NCI-H2196 (cell line): ENCODE data around the gene TNS3.

Source experiments
- DNase-seq: peaks from one replicate; lab custom pipeline; 2025; ENCODE audit not compliant: unreplicated experiment; lab: John Stamatoyannopoulos, UW

Gene TNS3

GRCh38 chr7:47239931-47240421 is 341.9 kb downstream of the TNS3 start:
- no peak for DNase-seq

DNA sequence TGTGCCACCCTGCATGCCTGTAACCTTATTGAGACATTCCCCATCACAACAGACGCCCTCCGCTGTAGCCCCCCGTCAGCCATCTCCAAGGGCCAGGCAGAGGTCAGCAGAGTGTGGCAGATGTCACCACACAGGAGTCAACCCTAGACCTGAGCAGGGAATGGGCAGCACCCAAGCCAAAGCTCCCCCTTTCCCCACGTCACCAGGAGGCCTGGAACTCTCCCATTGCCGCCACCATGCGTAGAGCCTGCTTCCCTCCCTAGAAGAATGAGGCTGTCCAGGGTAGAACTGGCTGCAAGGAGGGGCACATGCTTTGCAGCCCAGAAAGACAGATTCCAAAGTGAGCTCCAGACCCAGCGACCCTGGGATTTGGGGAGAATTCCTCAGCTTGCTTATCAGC is 342.9 kb downstream of the TNS3 start:
- DNase-seq: no peak

- no peak for DNase-seq
Measured at GRCh38 chr7:47236480-47237129, 345.3 kb downstream of the TNS3 start.

GRCh38 chr7:47233996-47234395 is 347.9 kb downstream of the TNS3 start:
- DNase-seq: no peak

DNA sequence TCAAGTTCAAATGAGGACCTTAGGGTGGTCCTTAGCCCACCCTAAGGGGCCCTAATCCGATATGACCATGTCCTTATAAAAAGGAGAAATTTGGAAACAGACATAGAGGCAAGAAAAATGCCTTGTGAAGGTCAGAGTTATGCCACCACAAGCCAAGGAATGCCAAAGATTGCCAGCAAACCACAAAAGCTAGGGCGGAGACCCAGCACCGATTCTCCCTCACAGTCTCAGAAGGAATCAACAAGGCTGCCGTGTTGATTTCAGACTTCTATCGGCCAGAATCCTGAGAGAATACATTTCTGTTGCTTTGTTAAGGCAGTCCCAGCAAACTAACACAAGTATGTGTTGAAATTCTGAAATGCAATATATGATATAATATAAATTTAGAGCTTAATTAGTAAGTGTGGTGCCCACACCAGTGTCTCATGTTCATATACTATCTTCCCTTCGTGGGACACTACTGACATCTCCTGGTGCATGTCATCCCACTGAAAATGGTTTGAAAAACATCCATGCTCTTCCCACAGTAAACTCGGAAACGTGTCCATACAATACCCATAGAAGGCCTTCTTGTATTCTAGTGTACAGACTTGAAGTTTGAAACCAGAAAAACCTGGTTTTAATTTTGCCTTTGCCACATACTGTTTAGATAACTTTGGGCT is 349.0 kb downstream of the TNS3 start:
- DNase-seq: no peak

DNA sequence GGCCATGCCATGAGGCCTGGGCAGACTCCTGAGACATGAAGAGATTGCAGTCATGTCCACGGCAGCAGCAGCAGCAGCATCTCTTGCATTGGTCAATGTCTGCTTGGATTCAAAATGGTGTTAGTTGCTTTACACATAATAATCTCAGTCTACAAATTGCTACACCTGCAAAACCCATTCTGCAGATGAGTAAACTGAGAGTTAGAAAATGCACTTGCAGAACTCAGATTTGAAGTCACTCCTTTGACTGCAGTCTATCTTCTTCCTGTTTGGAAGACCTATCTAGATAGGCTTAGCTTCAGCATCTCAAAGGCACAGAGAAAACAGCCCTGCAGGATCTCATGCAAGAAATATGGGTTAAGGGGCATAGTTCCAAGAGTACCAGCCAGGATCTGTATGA is 350.3 kb downstream of the TNS3 start:
- DNase-seq: no peak

DNA sequence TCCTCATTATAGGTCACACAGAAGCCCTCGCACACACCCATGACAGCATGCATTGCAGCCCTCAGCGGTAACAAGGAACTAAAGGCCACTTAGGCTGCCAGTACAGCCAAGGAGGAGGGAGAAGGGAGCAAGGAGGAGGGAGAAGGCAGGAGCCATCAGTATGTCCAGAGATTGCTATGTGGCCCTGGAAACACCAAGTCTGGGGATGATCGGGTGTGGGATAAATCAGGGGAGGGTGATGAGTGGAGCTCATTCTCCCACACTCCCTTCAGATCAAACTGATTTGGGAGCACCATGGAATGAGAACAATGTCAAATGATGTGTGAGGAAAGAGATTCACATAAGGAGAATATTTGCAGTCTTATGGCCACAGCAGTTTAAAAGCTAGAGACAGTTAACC is 350.9 kb downstream of the TNS3 start:
- no peak for DNase-seq

DNA sequence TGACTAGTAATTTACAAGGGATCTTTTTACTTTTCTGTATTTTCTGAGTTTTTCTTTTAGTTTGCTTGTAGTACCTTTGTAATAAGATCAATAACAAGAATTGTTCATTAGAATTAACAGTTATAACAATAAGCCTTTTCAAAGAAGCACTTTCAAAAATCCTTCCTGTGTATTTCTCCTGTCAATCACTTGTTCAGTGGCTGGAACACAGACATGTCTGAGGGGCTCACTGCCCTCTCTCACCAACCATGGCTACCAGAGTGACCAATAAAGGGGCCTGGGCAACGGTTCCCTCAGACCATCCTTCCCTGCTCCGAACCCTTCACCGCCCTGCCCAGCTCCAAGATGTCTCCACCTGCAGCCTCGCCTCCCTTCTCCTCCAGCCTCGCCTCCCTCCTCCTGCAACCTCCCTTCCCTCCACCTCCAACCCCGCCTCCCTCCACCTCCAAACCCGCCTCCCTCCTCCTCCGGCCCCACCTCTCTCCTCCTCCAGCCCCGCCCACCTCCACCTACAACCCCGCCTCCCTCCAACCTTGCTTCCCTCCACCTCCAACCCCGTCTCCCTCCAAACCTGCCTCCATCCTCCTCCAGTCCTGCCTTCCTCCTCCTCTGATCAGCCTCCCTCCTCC is 353.4 kb downstream of the TNS3 start:
- DNase-seq: no peak

DNA sequence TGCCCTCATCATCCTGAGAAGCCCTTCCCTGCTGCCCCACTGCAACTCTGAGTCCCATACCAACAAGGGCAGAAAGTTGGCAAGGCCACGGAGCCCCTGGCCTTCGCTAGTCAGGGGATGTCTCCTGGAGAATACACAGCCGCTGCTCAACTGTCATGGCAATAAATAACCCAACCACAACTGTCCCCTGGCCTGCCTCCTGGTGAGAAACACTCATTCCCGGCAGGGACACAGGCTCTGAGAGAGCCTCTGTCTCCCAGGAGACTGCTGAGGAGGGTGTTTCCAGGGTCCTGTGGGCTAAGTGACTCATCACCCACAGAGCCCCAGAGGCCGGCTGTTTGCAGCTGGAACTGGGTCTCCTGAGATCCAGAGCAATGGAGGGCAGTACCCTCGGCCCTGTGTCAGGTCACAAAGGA is 354.1 kb downstream of the TNS3 start:
- no peak for DNase-seq

DNA sequence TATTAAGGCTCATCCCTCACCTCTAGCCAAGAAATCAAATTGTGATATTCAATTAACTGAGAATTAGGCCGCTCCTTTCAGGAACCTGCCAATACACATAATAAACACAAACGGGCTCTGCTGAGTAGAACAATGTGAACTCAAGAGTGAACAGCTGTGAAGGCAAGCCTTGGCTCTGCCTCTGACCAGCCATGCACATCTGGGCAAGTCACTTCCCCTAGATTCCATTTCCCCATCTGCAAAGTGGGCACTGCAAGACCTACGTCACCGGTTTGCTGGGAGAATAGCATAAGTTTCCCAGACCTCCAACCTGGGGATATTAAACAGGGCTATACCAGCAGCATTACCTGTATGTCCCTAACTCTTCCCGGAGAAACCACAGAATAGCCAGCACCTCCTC is 355.2 kb downstream of the TNS3 start:
- no peak for DNase-seq

DNA sequence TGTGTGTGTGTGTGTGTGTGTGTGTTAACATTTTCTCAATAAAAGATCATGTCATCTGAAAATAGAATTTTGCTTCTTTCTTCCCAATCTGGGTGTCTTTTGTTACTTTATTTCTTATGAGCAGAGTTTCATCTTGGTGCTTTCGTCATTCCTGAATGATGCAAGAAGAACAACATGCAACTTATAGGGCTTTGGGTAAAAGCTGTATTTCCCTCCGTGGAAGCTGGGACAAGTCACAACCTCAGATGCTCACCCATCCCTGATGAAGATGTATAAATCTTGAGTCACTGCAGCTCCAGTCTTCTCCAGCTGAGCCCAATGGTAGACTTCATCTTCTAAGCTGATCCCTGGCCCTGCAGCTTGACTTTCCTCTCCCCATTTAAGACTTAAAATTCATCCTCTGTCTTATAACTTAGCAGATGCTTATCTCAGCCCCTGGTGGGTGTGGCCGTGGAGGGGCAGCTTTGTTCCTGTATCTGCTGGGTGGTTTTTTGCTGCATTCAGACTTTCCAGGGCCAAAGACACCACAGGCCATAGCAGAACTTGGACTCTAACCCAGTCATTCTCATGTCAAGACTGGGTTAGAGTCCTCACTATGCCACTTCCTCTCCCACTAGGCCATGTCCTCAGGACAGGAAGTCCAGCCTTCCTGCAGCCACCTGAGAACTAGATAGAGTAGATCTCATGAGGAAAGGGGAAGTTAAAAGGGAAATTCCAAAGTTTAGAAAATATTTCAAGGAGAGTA is 356.4 kb downstream of the TNS3 start:
- DNase-seq: no peak
